22Rv1 (cell line): ENCODE measurements around the gene KIAA0753.

Experiments used
- CTCF ChIP-seq: fragments of 450-650 bp; IDR thresholded peaks from 2 replicates; pipeline ENCODE4 v1.5.1; 2017; ENCODE audit warnings: mild to moderate bottlenecking
- ZFX ChIP-seq: fragments of 450-650 bp; IDR thresholded peaks from 2 replicates; pipeline ENCODE4 v1.6.1; 2017; ENCODE audit warnings: antibody characterized with exemption, borderline replicate concordance

- no peak for TF ChIP-seq CTCF
- TF ChIP-seq ZFX = no peak
Measured at GRCh38 chr17:6660101-6660500, 19.6 kb upstream of the KIAA0753 start.
